Panc1 (cell line): ENCODE measurements around the gene ABCC11. TPM values are rescaled to one million over a fixed set of nuclear protein-coding genes. Genes with fewer than 3 reads are reported as not detected.

Experiments
- ATAC-seq: fragments of 200-7000 bp; cut with Tn5 transposase; 2 replicates; pipeline ENCODE4 v1.9.1; 2020; ENCODE audit warnings: mild to moderate bottlenecking, moderate library complexity
- BruUV-seq: library from RNA; stranded (reverse); fragments of 400-500 nt; replicated peaks from 2 replicates; lab custom pipeline; 2021; lab: Mats Ljungman, UMichigan
- CTCF ChIA-PET: fragments of 300-600 bp; sonication (Branson Sonifier 250); formaldehyde crosslinking; loops from one replicate; lab custom pipeline; 2022; ENCODE audit warnings: antibody characterized with exemption; lab: Charles Lee
- POLR2A ChIA-PET: fragments of 300-600 bp; sonication (Branson Sonifier 250); formaldehyde crosslinking; loops from one replicate; lab custom pipeline; 2022; ENCODE audit warnings: antibody characterized with exemption; lab: Charles Lee
- DNase-seq: peaks from one replicate; pipeline ENCODE4 v3.0.0-alpha.2; 2010; ENCODE audit warnings: low read depth, low spot score
- H3K27ac ChIP-seq: 2 replicates; pipeline ENCODE4 v1.5.1; 2011; ENCODE audit warnings: mild to moderate bottlenecking, low read length, inconsistent platforms
- H3K27me3 ChIP-seq: fragments of 200-500 bp; sonication (Bioruptor generic); 2 replicates; pipeline ENCODE4 v1.6.0; 2014; ENCODE audit warnings: low read length, inconsistent platforms; ENCODE audit not compliant: control insufficient read depth, insufficient read depth
- H3K36me3 ChIP-seq: fragments of 200-500 bp; sonication (Bioruptor generic); 2 replicates; pipeline ENCODE4 v1.5.1; 2014; ENCODE audit warnings: inconsistent platforms, mild to moderate bottlenecking, low read length, moderate library complexity; ENCODE audit not compliant: control insufficient read depth, insufficient read depth
- H3K4me1 ChIP-seq: 2 replicates; pipeline ENCODE4 v1.5.1; 2011; ENCODE audit warnings: inconsistent platforms, mild to moderate bottlenecking, low read length, moderate library complexity; ENCODE audit not compliant: control insufficient read depth, insufficient read depth
- H3K4me3 ChIP-seq, 2 experiments: 2 replicates each; pipeline ENCODE4 v1.5.1; 2011 to 2012; ENCODE audit warnings: low read depth in 2 of 2, low read length in 2 of 2, mild to moderate bottlenecking in 2 of 2, inconsistent platforms in 1 of 2, moderate library complexity in 1 of 2
- H3K9me3 ChIP-seq: fragments of 200-500 bp; sonication (Bioruptor generic); 2 replicates; pipeline ENCODE4 v1.5.1; 2014; ENCODE audit warnings: low read depth, mild to moderate bottlenecking, inconsistent platforms, low read length, moderate library complexity; ENCODE audit not compliant: control insufficient read depth, insufficient read depth
- CTCF ChIP-seq: fragments of 450-650 bp; IDR thresholded peaks from 2 replicates; pipeline ENCODE4 v1.5.1; 2017; ENCODE audit warnings: mild to moderate bottlenecking
- POLR2AphosphoS5 ChIP-seq: IDR thresholded peaks from 2 replicates; pipeline ENCODE4 v1.6.1; 2012; ENCODE audit warnings: mild to moderate bottlenecking, low read depth, low read length, moderate library complexity
- REST ChIP-seq, 2 experiments: IDR thresholded peaks; 2 replicates each; pipeline ENCODE4 v1.6.1; 2011 to 2012; ENCODE audit warnings: low read depth in 2 of 2, control low read depth in 1 of 2, low read length in 1 of 2, mild to moderate bottlenecking in 1 of 2, moderate library complexity in 1 of 2; ENCODE audit not compliant: insufficient read depth in 1 of 2
- SIN3A ChIP-seq: IDR thresholded peaks from 2 replicates; pipeline ENCODE4 v1.6.1; 2012; ENCODE audit warnings: low read depth, mild to moderate bottlenecking, low read length, moderate library complexity, borderline replicate concordance; ENCODE audit not compliant: insufficient read depth
- TCF7L2 ChIP-seq: IDR thresholded peaks from 2 replicates; pipeline ENCODE4 v1.6.1; 2011; ENCODE audit warnings: mild to moderate bottlenecking, low read depth, low read length, inconsistent platforms
- in situ Hi-C: cut with HindIII; loops from 2 replicates; pipeline ENCODE4 v1.10.0; 2016; ENCODE audit warnings: low sequenced_read_pairs, low pct_unique_long_range_greater_than_20kb
- intact Hi-C: fragments of 100-400 bp; cut with micrococcal nuclease; formaldehyde crosslinking; loops from one replicate; pipeline ENCODE4 v1.10.0; 2022; ENCODE audit not compliant: unreplicated experiment
- total RNA-seq: library from RNA; stranded (reverse); gene quantifications from one replicate; pipeline ENCODE4 v1.2.1, GENCODE V29; 2021; ENCODE audit not compliant: unreplicated experiment

Gene ABCC11
- total RNA-seq, 1 experiment from 2014 or later, result not detected

- no peak overlapping the region for H3K4me3 ChIP-seq
- ChIA-PET POLR2A (no interaction called here), CTCF (no interaction called here)
- intact Hi-C loops (no loop called here), in situ Hi-C loops (no loop called here)
- no peaks in the 10 kb centered on the region for H3K27me3 ChIP-seq
- H3K4me1 ChIP-seq, result peaks cover 6% of the 10 kb centered on the region
- ATAC-seq (no peak), DNase-seq (no peak)
- BruUV-seq, result no TSS peak
- no peaks in the 10 kb centered on the region for H3K9me3 ChIP-seq
- no peaks in the 10 kb centered on the region for H3K36me3 ChIP-seq
- no peak overlapping the region for H3K27ac ChIP-seq
- no peak for TF ChIP-seq TCF7L2
- no peak for TF ChIP-seq REST (IDR thresholded peaks at IDR 0.05; ENCODE audit: insufficient read depth in 1 of 2, low read depth in 2 of 2, low read length in 1 of 2)
- TF ChIP-seq CTCF, result no peak
- TF ChIP-seq POLR2AphosphoS5, result no peak
- no peak for TF ChIP-seq SIN3A
Observed at GRCh38 chr16:48118841-48119240, 128.5 kb downstream of the ABCC11 start.

GRCh38 chr16:48117217-48118105 lies 129.9 kb downstream of the ABCC11 start:
- TF ChIP-seq CTCF (peak; percentile 84), POLR2AphosphoS5 (no peak), SIN3A (no peak), REST (IDR thresholded peaks at IDR 0.05; ENCODE audit: insufficient read depth in 1 of 2, low read depth in 2 of 2, low read length in 1 of 2) (no peak)
- no peaks in the 10 kb centered on the region for H3K27me3 ChIP-seq
- no peaks in the 10 kb centered on the region for H3K9me3 ChIP-seq
- ATAC-seq (peak; percentile 63; the same call in 1 of the 2 replicates), DNase-seq (no peak)
- in situ Hi-C loops, result no loop called here
- no peak overlapping the region for H3K27ac ChIP-seq
- POLR2A ChIA-PET, result no interaction called here
- peaks cover 3% of the 10 kb centered on the region; the same call in 1 of the 2 replicates for H3K4me1 ChIP-seq
- CTCF ChIA-PET, result interaction anchor here (0.6 kb wide), 1 partner anchor 22 kb away, joined by 3 read pairs; no protein-coding TSS in a partner anchor
- no peaks in the 10 kb centered on the region for H3K36me3 ChIP-seq
- no peak overlapping the region for H3K4me3 ChIP-seq
- no TSS peak for BruUV-seq
- intact Hi-C loops, result no loop called here
